Ovary (tissue), 3 donors: ENCODE results near the gene ADARB2.

ENCODE experiments used
- EP300 ChIP-seq: sonication (generic); formaldehyde crosslinking; IDR thresholded peaks from one replicate; pipeline ENCODE4 v1.6.1; 2017; ENCODE audit warnings: antibody characterized with exemption
- TF ChIP-seq, protein P1 (sequence below), 3 donors: fragments of 450-650 bp in 2 of 3; fragments of 200-600 bp in 1 of 3; IDR thresholded peaks; one replicate each; pipeline versions ENCODE4 v1.5.1 to v1.8.0; 2016 to 2022; ENCODE audit warnings: antibody characterized with exemption in 3 of 3, mild to moderate bottlenecking in 1 of 3
- donor health status: DM: no; HTN: no; CAD: no.

DNA sequence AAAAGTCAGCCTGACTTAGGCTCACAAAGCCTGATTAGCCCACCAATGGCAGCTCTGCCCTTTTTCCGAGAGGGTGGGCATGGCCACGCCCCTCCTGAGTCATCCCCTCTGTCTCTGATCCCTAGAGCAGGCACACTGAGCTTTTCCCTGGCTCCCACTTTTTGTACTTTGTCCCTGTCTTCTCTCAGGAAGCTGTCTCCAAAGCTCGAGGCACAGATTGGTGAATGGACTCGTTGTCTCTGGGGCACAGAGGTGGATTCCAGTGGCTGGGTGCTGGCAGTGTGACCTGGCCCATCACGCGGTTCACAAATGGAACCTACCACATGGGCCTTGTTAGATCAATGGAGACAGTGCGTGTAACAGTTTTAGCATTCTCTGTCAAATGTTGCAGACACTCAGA is 367.7 kb downstream of the ADARB2 start:
- TF ChIP-seq, protein P1, sequence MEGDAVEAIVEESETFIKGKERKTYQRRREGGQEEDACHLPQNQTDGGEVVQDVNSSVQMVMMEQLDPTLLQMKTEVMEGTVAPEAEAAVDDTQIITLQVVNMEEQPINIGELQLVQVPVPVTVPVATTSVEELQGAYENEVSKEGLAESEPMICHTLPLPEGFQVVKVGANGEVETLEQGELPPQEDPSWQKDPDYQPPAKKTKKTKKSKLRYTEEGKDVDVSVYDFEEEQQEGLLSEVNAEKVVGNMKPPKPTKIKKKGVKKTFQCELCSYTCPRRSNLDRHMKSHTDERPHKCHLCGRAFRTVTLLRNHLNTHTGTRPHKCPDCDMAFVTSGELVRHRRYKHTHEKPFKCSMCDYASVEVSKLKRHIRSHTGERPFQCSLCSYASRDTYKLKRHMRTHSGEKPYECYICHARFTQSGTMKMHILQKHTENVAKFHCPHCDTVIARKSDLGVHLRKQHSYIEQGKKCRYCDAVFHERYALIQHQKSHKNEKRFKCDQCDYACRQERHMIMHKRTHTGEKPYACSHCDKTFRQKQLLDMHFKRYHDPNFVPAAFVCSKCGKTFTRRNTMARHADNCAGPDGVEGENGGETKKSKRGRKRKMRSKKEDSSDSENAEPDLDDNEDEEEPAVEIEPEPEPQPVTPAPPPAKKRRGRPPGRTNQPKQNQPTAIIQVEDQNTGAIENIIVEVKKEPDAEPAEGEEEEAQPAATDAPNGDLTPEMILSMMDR (IDR thresholded peaks at IDR 0.05): no peak
- TF ChIP-seq EP300: no peak
